NCI-H2029 treated with DMSO at 0.1 percent for 48 hours (cell line): ENCODE results near the gene EHD4.

Experiments used
- DNase-seq: peaks from one replicate; lab custom pipeline; 2025; lab: John Stamatoyannopoulos, UW

EHD4 gene

GRCh38 chr15:41881086-41881485 lies 91.3 kb downstream of the EHD4 start:
- DNase-seq: no peak

GRCh38 chr15:41880156-41880877 lies 92.0 kb downstream of the EHD4 start:
- DNase-seq: no peak

GRCh38 chr15:41879321-41879845 lies 93.0 kb downstream of the EHD4 start:
- no peak for DNase-seq

- DNase-seq: peak; percentile 28
Observed at GRCh38 chr15:41878355-41878699, 94.0 kb downstream of the EHD4 start.

GRCh38 chr15:41877631-41878354 lies 94.6 kb downstream of the EHD4 start:
- peak; percentile 22 for DNase-seq

- DNase-seq: no peak
Observed at GRCh38 chr15:41876689-41877088, 95.7 kb downstream of the EHD4 start.

GRCh38 chr15:41876007-41876406 lies 96.3 kb downstream of the EHD4 start:
- DNase-seq: no peak

- no peak for DNase-seq
Observed at GRCh38 chr15:41874736-41875135, 97.6 kb downstream of the EHD4 start.

- DNase-seq: peak; percentile 7
Observed at GRCh38 chr15:41873711-41874110, 98.6 kb downstream of the EHD4 start.

- no peak for DNase-seq
Observed at GRCh38 chr15:41872166-41872747, 100.1 kb downstream of the EHD4 start.

- DNase-seq: no peak
Observed at GRCh38 chr15:41871175-41871905, 101.0 kb downstream of the EHD4 start.

- no peak for DNase-seq
Observed at GRCh38 chr15:41870689-41871081, 101.7 kb downstream of the EHD4 start.

- no peak for DNase-seq
Observed at GRCh38 chr15:41869770-41870688, 102.3 kb downstream of the EHD4 start.

- no peak for DNase-seq
Observed at GRCh38 chr15:41868321-41868720, 104.0 kb downstream of the EHD4 start.

GRCh38 chr15:41866872-41867579 lies 105.3 kb downstream of the EHD4 start:
- DNase-seq: no peak

- DNase-seq: no peak
Observed at GRCh38 chr15:41866263-41866703, 106.1 kb downstream of the EHD4 start.

- DNase-seq: no peak
Observed at GRCh38 chr15:41865490-41866055, 106.8 kb downstream of the EHD4 start.

- peak; percentile 16 for DNase-seq
Observed at GRCh38 chr15:41862515-41863116, 109.7 kb downstream of the EHD4 start.

GRCh38 chr15:41861736-41862356 lies 110.5 kb downstream of the EHD4 start:
- no peak for DNase-seq
